D721Med (cell line): Measurements from ENCODE around the gene FLT3.
"Not testable (repeated sequence)": the region's sequence is repeated elsewhere in the genome, so short reads cannot be mapped to it uniquely, and the experiment has no call there.

Source experiments
- DNase-seq: peaks from one replicate; pipeline ENCODE4 v3.0.0; 2011; ENCODE audit warnings: low spot score; ENCODE audit not compliant: insufficient read length
- FAIRE-seq: peaks from 2 replicates; lab custom pipeline; 2011; peaks lifted over from hg19 to GRCh38; lab: Jason Lieb, UNC
- CTCF ChIP-seq: IDR thresholded peaks from 2 replicates; pipeline ENCODE4 v1.5.1; 2012; ENCODE audit warnings: mild to moderate bottlenecking, control low read depth; ENCODE audit not compliant: insufficient read depth; ENCODE audit errors: missing control alignments

FLT3 gene

GRCh38 chr13:28033894-28034655 is 66.3 kb downstream of the FLT3 start:
- FAIRE-seq (no peak), DNase-seq (no peak)
- no peak for TF ChIP-seq CTCF

DNA sequence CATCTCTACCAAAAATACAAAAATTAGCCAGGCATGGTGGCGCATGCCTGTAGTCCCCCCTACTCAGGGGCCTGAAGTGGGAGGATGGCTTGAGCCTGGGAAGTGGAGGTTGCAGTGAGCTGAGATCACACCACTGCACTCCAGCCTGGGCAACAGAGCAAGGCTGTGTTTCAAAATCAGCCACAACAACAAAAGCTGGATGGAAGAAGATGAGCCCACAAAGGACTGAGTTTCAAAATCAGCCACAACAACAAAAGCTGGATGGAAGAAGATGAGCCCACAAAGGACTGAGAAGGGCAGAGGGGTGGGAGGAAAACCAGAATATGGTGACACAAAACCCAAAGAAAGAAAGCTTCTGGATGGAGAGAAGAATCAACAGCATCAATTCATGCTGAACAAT is 67.9 kb downstream of the FLT3 start:
- not testable (repeated sequence) for DNase-seq, FAIRE-seq

- FAIRE-seq (no peak), DNase-seq (no peak)
- no peak for TF ChIP-seq CTCF
These were observed 68.5 kb downstream of the FLT3 start for GRCh38 chr13:28031896-28032288.

- FAIRE-seq: no peak
- DNase-seq: no peak
- TF ChIP-seq CTCF: no peak
These were observed 69.0 kb downstream of the FLT3 start for GRCh38 chr13:28031220-28031895.

DNA sequence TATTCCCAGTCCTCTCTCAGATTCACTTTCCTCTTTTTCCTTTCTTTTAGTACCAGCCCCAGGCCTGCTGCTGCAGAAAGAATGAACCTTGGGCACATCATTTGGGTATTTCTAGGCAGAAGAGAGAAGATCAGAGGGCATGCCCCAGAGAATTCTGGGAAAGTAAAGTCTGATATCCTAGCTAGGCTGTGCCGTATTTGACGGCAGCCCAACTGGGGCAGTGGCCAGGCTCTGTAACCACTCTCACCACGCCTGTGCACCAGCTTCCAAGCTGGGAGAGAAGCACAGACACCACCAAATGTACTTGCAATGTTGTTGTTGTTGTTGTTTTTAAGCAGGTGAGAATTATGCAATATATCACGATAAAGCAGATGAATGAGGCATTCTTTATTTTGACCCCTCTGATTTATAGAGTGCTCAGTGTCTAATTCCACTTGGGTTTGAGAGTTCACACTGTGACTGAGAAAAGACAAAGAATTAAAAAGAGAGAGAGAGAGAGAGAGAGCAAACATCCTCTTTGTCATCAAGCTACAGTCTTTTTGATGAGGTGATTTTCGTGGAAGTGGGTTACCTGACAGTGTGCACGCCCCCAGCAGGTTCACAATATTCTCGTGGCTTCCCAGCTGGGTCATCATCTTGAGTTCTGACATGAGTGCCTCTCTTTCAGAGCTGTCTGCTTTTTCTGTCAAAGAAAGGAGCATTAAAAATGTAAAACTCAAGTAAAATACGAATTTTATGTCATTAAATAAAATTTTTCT is 72.6 kb downstream of the FLT3 start:
- FAIRE-seq (no peak), DNase-seq (no peak)

DNA sequence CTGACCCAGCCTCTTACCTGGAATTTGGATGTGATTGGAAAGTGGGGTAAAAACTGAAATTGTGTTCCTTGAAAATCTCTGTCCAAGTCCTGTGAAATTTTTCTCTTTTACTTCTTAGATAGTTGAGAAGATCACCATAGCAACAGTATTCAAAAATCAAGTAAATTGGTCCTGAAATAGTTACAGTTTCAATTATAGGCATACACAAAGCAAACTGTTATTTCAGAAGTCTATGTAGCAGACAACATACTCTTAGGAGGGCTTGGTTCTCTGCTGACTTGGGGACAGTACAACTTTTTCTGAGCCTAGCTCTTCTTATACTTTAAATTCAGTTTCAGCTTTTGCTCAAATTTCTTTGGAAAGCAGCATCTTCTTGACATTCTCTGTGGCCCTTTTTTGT is 73.3 kb downstream of the FLT3 start:
- DNase-seq: no peak
- no peak for TF ChIP-seq CTCF
- no peak for FAIRE-seq

More for the DNA sequence above, 72.6 kb downstream of the FLT3 start:
- no peak for TF ChIP-seq CTCF

GRCh38 chr13:28026508-28026907 is 73.9 kb downstream of the FLT3 start:
- TF ChIP-seq CTCF: no peak
- DNase-seq: no peak
- FAIRE-seq: no peak
